HG03432 (cell line): ENCODE data around the gene LPP.

ENCODE experiments used
- ATAC-seq: cut with Tn5 transposase; IDR thresholded peaks from one replicate; pipeline ENCODE4 v1.9.1; 2021; ENCODE audit warnings: mild to moderate bottlenecking, moderate library complexity; ENCODE audit not compliant: unreplicated experiment

Gene LPP

GRCh38 chr3:188884299-188885043 is 730.5 kb downstream of the LPP start:
- ATAC-seq: no peak

- no peak for ATAC-seq
Measured at GRCh38 chr3:188888321-188889053, 734.5 kb downstream of the LPP start.

GRCh38 chr3:188889054-188889491 is 735.1 kb downstream of the LPP start:
- no peak for ATAC-seq

- no peak for ATAC-seq
Measured at GRCh38 chr3:188890572-188891270, 736.8 kb downstream of the LPP start.

- ATAC-seq: no peak
Measured at GRCh38 chr3:188899881-188900280, 745.9 kb downstream of the LPP start.

- no peak for ATAC-seq
Measured at GRCh38 chr3:188900421-188900951, 746.5 kb downstream of the LPP start.

- ATAC-seq: no peak
Measured at GRCh38 chr3:188901126-188901525, 747.2 kb downstream of the LPP start.

GRCh38 chr3:188901671-188902287 is 747.8 kb downstream of the LPP start:
- ATAC-seq: no peak

- no peak for ATAC-seq
Measured at GRCh38 chr3:188904670-188905069, 750.7 kb downstream of the LPP start.

- ATAC-seq: no peak
Measured at GRCh38 chr3:188905547-188905946, 751.6 kb downstream of the LPP start.

GRCh38 chr3:188906236-188906635 is 752.3 kb downstream of the LPP start:
- no peak for ATAC-seq

- ATAC-seq: no peak
Measured at GRCh38 chr3:188908002-188908850, 754.3 kb downstream of the LPP start.

- ATAC-seq: no peak
Measured at GRCh38 chr3:188911026-188911850, 757.3 kb downstream of the LPP start.

GRCh38 chr3:188913084-188913483 is 759.1 kb downstream of the LPP start:
- ATAC-seq: no peak

- peak; percentile 56 for ATAC-seq
Measured at GRCh38 chr3:188914552-188914951, 760.6 kb downstream of the LPP start.

GRCh38 chr3:188915127-188915526 is 761.2 kb downstream of the LPP start:
- no peak for ATAC-seq

GRCh38 chr3:188916934-188917401 is 763.0 kb downstream of the LPP start:
- peak; percentile 57 for ATAC-seq

- no peak for ATAC-seq
Measured at GRCh38 chr3:188918093-188918492, 764.1 kb downstream of the LPP start.

GRCh38 chr3:188923671-188924070 is 769.7 kb downstream of the LPP start:
- no peak for ATAC-seq
